ENCODE data around the gene ABCA7. TPM values are rescaled to one million over a fixed set of nuclear protein-coding genes. Genes with fewer than 3 reads are reported as not detected.

ABCA7 gene
- total RNA-seq, 4 donors from 2014 or later = 10.3 to 29.8 (median 15.9) TPM

DNA sequence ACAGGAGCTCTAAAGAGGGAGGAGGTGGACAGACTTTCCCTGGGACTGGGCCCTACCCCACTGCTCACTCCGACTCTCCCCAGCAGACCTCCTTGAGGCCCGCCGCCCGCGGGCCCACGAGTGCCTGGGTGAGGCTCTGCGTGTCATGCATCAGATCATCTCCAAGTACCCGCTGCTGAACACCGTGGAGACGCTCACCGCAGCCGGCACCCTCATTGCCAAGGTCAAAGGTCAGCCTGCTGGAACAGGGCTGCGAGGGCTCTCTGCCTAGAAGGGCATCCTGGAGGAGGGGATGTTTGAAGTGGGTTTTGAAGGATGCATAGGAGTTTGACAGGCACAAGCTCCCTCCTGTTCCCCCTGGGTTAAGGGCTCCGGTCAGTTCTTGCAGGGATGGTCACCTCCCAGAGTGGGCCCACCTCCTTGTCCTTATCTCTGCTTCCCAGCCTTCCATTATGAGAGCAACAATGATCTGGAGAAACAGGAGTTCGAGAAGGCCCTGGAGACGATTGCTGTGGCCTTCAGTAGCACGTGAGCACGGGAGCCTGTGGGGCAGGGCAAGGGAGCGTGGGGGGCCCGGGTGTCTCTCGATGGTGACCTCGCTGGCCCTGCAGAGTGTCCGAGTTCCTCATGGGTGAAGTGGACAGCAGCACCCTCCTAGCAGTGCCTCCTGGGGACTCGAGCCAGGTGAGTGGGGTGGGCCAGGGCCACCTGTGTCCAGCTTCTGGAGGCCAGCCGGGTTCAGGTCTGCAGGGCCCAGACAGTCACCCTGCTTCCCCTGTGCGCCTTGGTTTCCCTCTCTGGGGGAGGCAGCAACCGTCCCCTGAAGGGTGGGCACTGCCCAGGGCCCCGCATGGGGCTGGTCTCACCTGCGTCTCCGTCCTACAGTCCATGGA is 33.4 kb downstream of the ABCA7 start:
- ATAC-seq (ENCODE audit: low FRiP score) = no peak
- no peak for TF ChIP-seq CTCF (IDR thresholded peaks at IDR 0.05)
- DNase-seq (ENCODE audit: low spot score) = no peak

- ATAC-seq (ENCODE audit: low FRiP score) = peak; percentile 1
- DNase-seq (ENCODE audit: low spot score) = no peak
- TF ChIP-seq CTCF (IDR thresholded peaks at IDR 0.05) = no peak
Measured at GRCh38 chr19:1073956-1074517, 34.1 kb downstream of the ABCA7 start.

- peak; percentile 24 for ATAC-seq (ENCODE audit: low FRiP score)
- TF ChIP-seq CTCF (IDR thresholded peaks at IDR 0.05) = no peak
- DNase-seq (ENCODE audit: low spot score) = peak; percentile 90
Measured at GRCh38 chr19:1074544-1075283, 34.8 kb downstream of the ABCA7 start.

DNA sequence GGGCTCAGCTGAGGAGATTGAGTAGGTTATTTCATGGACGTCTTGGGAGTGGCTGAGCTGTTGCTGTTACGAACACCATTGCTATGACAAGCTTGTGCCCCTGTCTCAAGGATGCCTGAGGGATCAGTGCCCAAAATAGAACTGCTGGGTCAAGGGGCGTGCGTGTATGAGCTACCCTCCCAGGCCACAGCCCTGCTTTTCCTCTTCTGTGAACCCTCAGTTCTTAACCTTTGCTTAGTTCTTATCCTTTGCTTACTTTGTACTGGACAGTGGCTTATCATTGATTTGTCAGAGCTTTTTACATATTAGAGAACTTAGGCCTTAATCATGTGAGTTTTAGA is 36.1 kb downstream of the ABCA7 start:
- no peak for TF ChIP-seq CTCF (IDR thresholded peaks at IDR 0.05)
- ATAC-seq (ENCODE audit: low FRiP score) (no peak), DNase-seq (ENCODE audit: low spot score) (no peak)

DNA sequence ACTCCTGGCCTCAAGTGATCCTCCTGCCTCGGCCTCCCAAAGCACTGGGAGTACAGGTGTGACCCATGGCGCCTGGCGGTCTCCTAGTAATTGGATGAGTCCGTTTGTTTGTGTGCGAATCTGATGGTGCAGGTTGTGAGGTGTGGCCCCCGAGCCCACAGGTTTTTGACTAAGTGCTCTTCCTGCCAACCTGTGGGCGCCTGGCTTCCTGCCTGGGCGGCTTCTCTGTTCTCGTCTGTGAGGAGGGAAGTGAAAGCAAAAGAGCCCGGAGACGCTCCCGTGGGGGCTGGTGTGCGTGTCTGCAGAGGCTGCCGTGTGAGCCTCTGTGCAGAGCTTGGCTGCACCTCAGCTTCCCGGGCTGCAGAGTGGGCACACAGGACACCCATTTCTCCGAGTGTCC is 37.0 kb downstream of the ABCA7 start:
- TF ChIP-seq CTCF (IDR thresholded peaks at IDR 0.05) = no peak
- DNase-seq (ENCODE audit: low spot score) (no peak), ATAC-seq (ENCODE audit: low FRiP score) (no peak)

DNA sequence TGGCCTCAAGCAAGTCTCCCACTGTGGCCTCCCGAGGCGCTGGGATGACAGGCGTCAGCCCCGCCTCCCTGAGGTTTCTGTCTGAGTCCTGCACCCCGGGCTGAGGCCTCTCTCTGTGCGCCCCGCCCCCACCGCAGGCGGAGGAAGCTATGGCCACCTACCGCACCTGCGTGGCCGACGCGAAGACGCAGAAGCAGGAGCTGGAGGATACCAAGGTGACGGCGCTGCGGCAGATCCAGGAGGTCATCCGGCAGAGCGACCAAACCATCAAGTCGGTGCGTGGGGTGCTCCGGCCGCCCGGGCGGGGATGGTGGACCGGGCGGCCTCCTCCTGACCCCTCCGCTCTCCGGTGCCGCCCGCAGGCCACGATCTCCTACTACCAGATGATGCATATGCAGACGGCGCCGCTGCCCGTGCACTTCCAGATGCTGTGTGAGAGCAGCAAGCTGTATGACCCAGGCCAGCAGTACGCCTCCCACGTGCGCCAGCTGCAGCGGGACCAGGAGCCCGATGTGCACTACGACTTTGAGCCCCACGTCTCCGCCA is 39.7 kb downstream of the ABCA7 start:
- ATAC-seq (ENCODE audit: low FRiP score) (no peak), DNase-seq (ENCODE audit: low spot score) (no peak)
- no peak for TF ChIP-seq CTCF (IDR thresholded peaks at IDR 0.05)
